ENCODE data around the gene SIGLEC11.

- TF ChIP-seq CTCF (IDR thresholded peaks at IDR 0.05) (no peak), EZH2 (IDR thresholded peaks at IDR 0.05) (no peak), EZH2phosphoT487 (IDR thresholded peaks at IDR 0.05) (no peak)
Observed at GRCh38 chr19:49954933-49955332, 6.0 kb downstream of the SIGLEC11 start.
